PC-9 (cell line): Measurements from ENCODE around the gene SPTB.

Source experiments
- CTCF ChIP-seq: fragments of 200-600 bp; sonication (generic); conservative IDR thresholded peaks from 2 replicates; pipeline ENCODE4 v1.6.1; 2017; ENCODE audit warnings: mixed run types, antibody characterized with exemption, mild to moderate bottlenecking, moderate library complexity
- EZH2 ChIP-seq: fragments of 200-600 bp; sonication (generic); IDR thresholded peaks from 2 replicates; pipeline ENCODE4 v1.8.0; 2017; ENCODE audit warnings: antibody characterized with exemption, low read depth

GRCh38 chr14:64700290-64700689, 179.4 kb downstream of the SPTB start:
- TF ChIP-seq CTCF (no peak), EZH2 (no peak)
